Measurements from ENCODE around the gene ELMO1. TPM values are rescaled to one million over a fixed set of nuclear protein-coding genes. Genes with fewer than 3 reads are reported as not detected.

Gene ELMO1
- total RNA-seq, 1 donor from 2014 or later = 53.8 TPM

DNA sequence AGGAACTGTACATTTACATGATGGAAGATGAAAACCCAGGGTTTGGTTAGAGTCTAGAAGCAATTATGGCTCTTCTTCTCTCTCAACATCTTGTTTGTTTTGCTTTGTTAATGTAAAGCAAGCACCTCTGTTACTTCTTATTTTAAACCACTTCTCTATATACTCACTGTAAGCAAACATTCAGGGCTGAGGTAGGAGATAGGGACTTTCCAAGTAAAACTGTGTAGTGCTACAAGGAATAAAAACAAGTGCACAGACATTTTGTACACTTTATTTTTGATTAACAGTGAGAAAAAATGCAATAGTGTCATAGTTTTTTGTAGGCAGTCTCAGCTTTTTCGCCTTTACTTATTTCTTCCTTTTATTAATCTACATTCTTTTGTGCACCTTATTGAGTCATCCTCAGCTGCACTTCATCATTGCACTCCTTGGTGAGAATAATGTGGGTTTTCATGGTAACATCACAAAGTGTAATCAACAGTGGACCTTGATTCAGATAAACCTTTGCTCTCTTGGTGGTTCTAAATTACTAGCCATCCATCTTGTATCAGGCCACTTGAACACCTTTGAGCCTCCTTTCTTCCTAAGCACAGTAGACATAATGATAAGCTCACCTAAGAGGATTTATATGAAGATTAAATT is 52.9 kb downstream of the ELMO1 start:
- TF ChIP-seq, protein P1, sequence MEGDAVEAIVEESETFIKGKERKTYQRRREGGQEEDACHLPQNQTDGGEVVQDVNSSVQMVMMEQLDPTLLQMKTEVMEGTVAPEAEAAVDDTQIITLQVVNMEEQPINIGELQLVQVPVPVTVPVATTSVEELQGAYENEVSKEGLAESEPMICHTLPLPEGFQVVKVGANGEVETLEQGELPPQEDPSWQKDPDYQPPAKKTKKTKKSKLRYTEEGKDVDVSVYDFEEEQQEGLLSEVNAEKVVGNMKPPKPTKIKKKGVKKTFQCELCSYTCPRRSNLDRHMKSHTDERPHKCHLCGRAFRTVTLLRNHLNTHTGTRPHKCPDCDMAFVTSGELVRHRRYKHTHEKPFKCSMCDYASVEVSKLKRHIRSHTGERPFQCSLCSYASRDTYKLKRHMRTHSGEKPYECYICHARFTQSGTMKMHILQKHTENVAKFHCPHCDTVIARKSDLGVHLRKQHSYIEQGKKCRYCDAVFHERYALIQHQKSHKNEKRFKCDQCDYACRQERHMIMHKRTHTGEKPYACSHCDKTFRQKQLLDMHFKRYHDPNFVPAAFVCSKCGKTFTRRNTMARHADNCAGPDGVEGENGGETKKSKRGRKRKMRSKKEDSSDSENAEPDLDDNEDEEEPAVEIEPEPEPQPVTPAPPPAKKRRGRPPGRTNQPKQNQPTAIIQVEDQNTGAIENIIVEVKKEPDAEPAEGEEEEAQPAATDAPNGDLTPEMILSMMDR (IDR thresholded peaks at IDR 0.05) = no peak
- Histone ChIP-seq H3K4me1 (peaks cover 13% of the 10 kb centered on the region), H3K36me3 (no peaks in the 10 kb centered on the region), H3K27ac (no peak overlapping the region), H3K4me3 (no peak overlapping the region), H3K9me3 (no peaks in the 10 kb centered on the region), H3K27me3 (no peaks in the 10 kb centered on the region)
- ATAC-seq (no peak), DNase-seq (no peak)
- intact Hi-C loops (cut with DNase I) = no loop called here

DNA sequence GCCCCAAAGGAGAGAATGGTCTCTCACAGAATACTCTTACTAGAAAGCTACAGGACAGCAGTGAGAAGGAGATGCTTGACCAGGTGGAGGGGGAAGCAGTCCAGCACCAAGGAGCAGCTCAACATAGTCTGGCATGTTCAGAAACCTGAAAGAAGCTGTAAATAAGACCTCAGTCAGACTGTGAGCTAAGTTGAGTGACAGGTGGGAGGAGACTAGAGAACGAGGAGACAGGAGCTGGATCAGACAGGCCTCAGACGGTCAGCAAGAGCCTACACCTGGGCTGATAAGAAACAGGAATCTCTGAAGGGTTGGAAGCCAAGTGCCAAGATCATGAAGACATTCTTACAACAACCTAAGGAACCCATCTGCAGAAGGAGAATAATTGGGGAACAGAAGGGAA is 54.5 kb downstream of the ELMO1 start:
- H3K36me3 ChIP-seq = no peaks in the 10 kb centered on the region
- DNase-seq (no peak), ATAC-seq (no peak)
- no peak overlapping the region for H3K27ac ChIP-seq
- H3K27me3 ChIP-seq = no peaks in the 10 kb centered on the region
- TF ChIP-seq, protein P1 (IDR thresholded peaks at IDR 0.05) = no peak
- intact Hi-C loops (cut with DNase I) = no loop called here
- no peak overlapping the region for H3K4me3 ChIP-seq
- no peaks in the 10 kb centered on the region for H3K9me3 ChIP-seq
- H3K4me1 ChIP-seq = peaks cover 22% of the 10 kb centered on the region

DNA sequence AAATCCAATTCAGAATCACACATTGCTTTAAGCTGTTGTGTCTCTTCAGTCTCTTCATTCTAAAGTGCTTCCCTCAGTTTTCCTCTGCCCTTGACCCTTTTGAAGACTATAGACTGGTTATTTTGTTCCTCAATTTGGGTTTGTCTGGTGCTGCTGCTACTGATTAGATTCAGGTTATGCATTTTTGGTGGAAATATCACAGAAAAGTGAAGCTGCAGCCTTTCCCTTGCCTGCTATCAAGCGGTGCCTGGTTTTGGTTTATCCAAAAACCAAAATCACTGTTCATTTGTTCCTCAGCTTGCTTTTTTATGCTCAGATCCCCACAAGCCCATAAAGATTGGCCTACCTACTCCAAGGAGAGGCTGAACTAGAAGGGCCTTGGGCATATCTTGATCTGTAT is 55.2 kb downstream of the ELMO1 start:
- intact Hi-C loops (cut with DNase I) = no loop called here
- Histone ChIP-seq H3K9me3 (no peaks in the 10 kb centered on the region), H3K27ac (no peak overlapping the region), H3K4me1 (peaks cover 23% of the 10 kb centered on the region), H3K36me3 (no peaks in the 10 kb centered on the region), H3K27me3 (no peaks in the 10 kb centered on the region), H3K4me3 (no peak overlapping the region)
- TF ChIP-seq, protein P1 (IDR thresholded peaks at IDR 0.05) = no peak
- ATAC-seq (no peak), DNase-seq (no peak)

DNA sequence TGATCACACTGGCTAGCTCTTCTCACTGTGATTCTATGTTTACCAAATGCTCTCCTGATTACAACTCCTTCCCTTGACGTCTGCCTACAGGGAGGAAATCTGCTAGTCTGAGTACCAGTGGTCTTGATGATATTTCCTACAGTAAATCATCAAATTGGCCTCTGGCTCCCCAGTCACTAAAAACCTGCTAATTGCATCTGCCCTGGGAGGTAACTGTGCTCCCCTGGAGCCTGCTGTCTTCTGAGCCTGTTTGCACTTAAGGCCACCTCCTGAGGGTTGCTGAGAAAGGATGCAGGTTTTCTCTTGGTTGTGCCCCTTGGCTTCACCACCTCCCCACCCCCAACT is 56.0 kb downstream of the ELMO1 start:
- DNase-seq = no peak
- H3K27ac ChIP-seq = peak overlapping the region; percentile 20
- TF ChIP-seq, protein P1 (IDR thresholded peaks at IDR 0.05) = no peak
- no peaks in the 10 kb centered on the region for H3K9me3 ChIP-seq
- no peaks in the 10 kb centered on the region for H3K36me3 ChIP-seq
- peaks cover 23% of the 10 kb centered on the region for H3K4me1 ChIP-seq
- H3K27me3 ChIP-seq = no peaks in the 10 kb centered on the region
- no peak overlapping the region for H3K4me3 ChIP-seq
- no peak for ATAC-seq
- intact Hi-C loops (cut with DNase I) = no loop called here

DNA sequence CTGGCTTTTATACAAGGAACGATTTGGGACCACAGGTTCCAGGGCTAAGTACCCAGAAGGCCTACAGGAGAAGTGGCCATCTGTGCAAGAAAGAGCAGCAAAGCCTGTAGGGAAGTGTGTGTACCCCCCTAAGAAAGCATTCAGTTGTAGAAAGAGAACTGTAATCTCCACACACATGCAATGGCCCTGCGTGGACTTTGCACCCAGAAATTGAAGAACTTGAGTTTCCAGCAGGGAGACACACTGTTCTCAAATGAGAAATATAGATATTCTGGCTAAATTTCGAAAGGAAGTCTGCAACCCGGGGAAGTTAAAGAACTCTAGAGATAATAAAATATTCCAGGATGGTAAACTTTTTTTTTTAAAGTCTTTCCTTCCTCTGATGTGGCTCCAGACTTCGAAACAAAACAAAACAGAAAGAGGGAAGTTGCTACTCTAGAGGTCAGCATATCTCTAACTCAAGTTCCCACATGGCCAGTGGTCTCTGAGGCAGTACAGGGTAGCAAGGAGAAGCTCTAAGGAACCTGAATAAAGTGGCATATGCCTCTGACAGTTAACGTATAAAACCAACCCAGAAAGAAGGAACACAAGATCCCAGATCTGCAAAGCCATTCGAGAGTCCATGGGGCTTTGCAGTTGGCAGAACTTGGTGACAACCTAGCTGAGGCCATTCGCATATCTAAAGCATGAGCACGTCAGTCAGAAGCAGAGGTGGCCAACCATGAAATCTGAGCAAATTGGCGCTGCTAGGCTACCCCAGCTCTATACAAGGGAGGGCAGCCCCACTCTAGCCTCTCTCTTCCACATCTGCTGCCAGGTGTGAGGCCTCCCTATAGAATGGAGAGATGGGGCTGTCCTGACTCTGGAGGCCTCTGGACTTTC is 56.6 kb downstream of the ELMO1 start:
- Histone ChIP-seq H3K4me3 (no peak overlapping the region), H3K27ac (peak overlapping the region; percentile 49), H3K9me3 (no peaks in the 10 kb centered on the region), H3K36me3 (no peaks in the 10 kb centered on the region), H3K27me3 (no peaks in the 10 kb centered on the region), H3K4me1 (peaks cover 23% of the 10 kb centered on the region)
- intact Hi-C loops (cut with DNase I) = no loop called here
- peak; percentile 77 for ATAC-seq
- DNase-seq = no peak
- TF ChIP-seq, protein P1 (IDR thresholded peaks at IDR 0.05) = no peak
